Psoas muscle (tissue), 8 donors: ENCODE measurements around the gene BCL7B. TPM values are rescaled to one million over a fixed set of nuclear protein-coding genes. Genes with fewer than 3 reads are reported as not detected.
A peak's percentile ranks its signal among the peaks of the same experiment; 100 is the strongest.
"Not testable (repeated sequence)": the region's sequence is repeated elsewhere in the genome, so short reads cannot be mapped to it uniquely, and the experiment has no call there.

Experiments used
- ATAC-seq, 4 donors: fragments of 200-7000 bp; cut with Tn5 transposase; one replicate each; pipeline ENCODE4 v1.9.1; 2020; ENCODE audit warnings: moderate library complexity in 3 of 4, mild to moderate bottlenecking in 2 of 4
- DNase-seq, 2 donors: peaks; one replicate each; pipeline ENCODE4 v3.0.0-alpha.2; 2020
- H3K27ac ChIP-seq: fragments of 200-600 bp; one replicate; pipeline ENCODE4 v1.8.0; 2022
- H3K27me3 ChIP-seq, 3 donors: fragments of 200-600 bp in 1 of 3; one replicate each; pipeline versions ENCODE4 v1.6.1 to v1.8.0; 2013 to 2022; ENCODE audit warnings: low read length in 2 of 3, mild to moderate bottlenecking in 2 of 3, moderate library complexity in 1 of 3; ENCODE audit not compliant: insufficient read depth in 3 of 3
- H3K36me3 ChIP-seq, 2 donors: fragments of 200-600 bp in 1 of 2; one replicate each; pipeline versions ENCODE4 v1.6.1 to v1.8.0; 2013 to 2022; ENCODE audit warnings: low read depth in 1 of 2, mild to moderate bottlenecking in 1 of 2, moderate library complexity in 1 of 2; ENCODE audit not compliant: insufficient read depth in 1 of 2
- H3K4me1 ChIP-seq: fragments of 200-600 bp; one replicate; pipeline ENCODE4 v1.8.0; 2022
- H3K4me3 ChIP-seq: fragments of 200-600 bp; one replicate; pipeline ENCODE4 v1.8.0; 2022; ENCODE audit warnings: mild to moderate bottlenecking
- H3K9me3 ChIP-seq: fragments of 200-600 bp; one replicate; pipeline ENCODE4 v1.8.0; 2022
- CTCF ChIP-seq: fragments of 200-600 bp; IDR thresholded peaks from one replicate; pipeline ENCODE4 v1.8.0; 2022; ENCODE audit warnings: antibody characterized with exemption
- WGBS, 3 donors: extraction: QIAGEN DNeasy Blood & Tissue Kit; methylation state at CpG; one replicate each; pipeline versions ENCODE4 v1.1.6 to v1.1.7; 2013; 5-methylcytosine and 5-hydroxymethylcytosine counted together
- intact Hi-C, 2 donors: fragments of 100-400 bp; cut with DNase I; formaldehyde crosslinking; loops; one replicate each; pipeline versions ENCODE4 v1.11.0 to v1.14.2; 2022
- polyA plus RNA-seq, 3 donors: library from polyadenylated mRNA; stranded (reverse); fragments of 200-250 nt; gene quantifications; one replicate each; pipeline ENCODE4 v1.2.3, GENCODE V29; 2013
- total RNA-seq, 4 donors: library from RNA; stranded (reverse); fragmentation: NEBNext Ultra II Directional in 2 of 4; extraction: Animal tissue kit (Norgen Biotek cat#: 25700) in 2 of 4; gene quantifications; one replicate each; pipeline versions ENCODE4 v1.2.1 to v1.2.4, GENCODE V29; 2021 to 2023
- donor health status: healthy with polysubstance abuse.
- donor health status: DM: no; HTN: no; CAD: no; lungs with moderate emphysema.
- donor health status: Bipolar disorder and iron deficiency.
- donor health status: healthy.
- donor health status: DM: yes; HTN: yes; CAD: no.
- donor health status: DM: no; HTN: no; CAD: no.
- donor health status: DM: no; HTN: no; CAD: no.
- donor health status: DM: yes; HTN: yes; CAD: no.

The BCL7B gene
- total and polyA plus RNA-seq, 7 donors = 55.8 to 130 (median 91.9) TPM

- no peak for ATAC-seq
- H3K27me3 ChIP-seq = no peaks in the 10 kb centered on the region
- peak overlapping the region; percentile 58 for H3K27ac ChIP-seq
- H3K4me1 ChIP-seq = peaks cover 9% of the 10 kb centered on the region
- no peak for DNase-seq
- H3K4me3 ChIP-seq = no peak overlapping the region
- H3K9me3 ChIP-seq = no peaks in the 10 kb centered on the region
- H3K36me3 ChIP-seq = peaks cover 6 to 74% of the 10 kb centered on the region in 2 donors
- TF ChIP-seq CTCF = no peak
- 86 to 93% (median 87%) methylated on average over 4 of the region's 4 CpGs for WGBS, 3 donors
- intact Hi-C loops = no loop called here
Observed at GRCh38 chr7:73549176-73549575, 8.3 kb downstream of the BCL7B start.

- intact Hi-C loops = no loop called here
- no peak overlapping the region for H3K4me3 ChIP-seq
- H3K9me3 ChIP-seq = no peaks in the 10 kb centered on the region
- peaks cover 7% of the 10 kb centered on the region for H3K4me1 ChIP-seq
- H3K36me3 ChIP-seq = peaks cover 3 to 74% of the 10 kb centered on the region in 2 donors
- no peak overlapping the region for H3K27ac ChIP-seq
- no peaks in the 10 kb centered on the region for H3K27me3 ChIP-seq
- ATAC-seq = no peak
- no peak for TF ChIP-seq CTCF
- WGBS, 3 donors = 87 to 92% (median 90%) methylated on average over 9 of the region's 9 CpGs
- DNase-seq = no peak
Observed at GRCh38 chr7:73547841-73548240, 9.6 kb downstream of the BCL7B start.

GRCh38 chr7:73544678-73545077 is 12.8 kb downstream of the BCL7B start:
- DNase-seq (no peak), ATAC-seq (no peak)
- Histone ChIP-seq H3K9me3 (no peaks in the 10 kb centered on the region), H3K36me3 (peaks cover 2 to 77% of the 10 kb centered on the region in 2 donors), H3K4me3 (no peak overlapping the region), H3K27me3 (no peaks in the 10 kb centered on the region), H3K4me1 (no peaks in the 10 kb centered on the region), H3K27ac (no peak overlapping the region)
- intact Hi-C loops = no loop called here
- no peak for TF ChIP-seq CTCF
- 94 to 97% (median 96%) methylated on average over 2 of the region's 2 CpGs for WGBS, 3 donors

GRCh38 chr7:73541722-73542121 is 15.8 kb downstream of the BCL7B start:
- Histone ChIP-seq H3K4me3 (no peak overlapping the region), H3K27me3 (no peaks in the 10 kb centered on the region), H3K4me1 (no peaks in the 10 kb centered on the region), H3K36me3 (peaks cover 8 to 86% of the 10 kb centered on the region in 2 donors), H3K27ac (no peak overlapping the region), H3K9me3 (no peaks in the 10 kb centered on the region)
- TF ChIP-seq CTCF = no peak
- 90 to 95% (median 93%) methylated on average over 10 of the region's 10 CpGs for WGBS, 3 donors
- ATAC-seq (no peak), DNase-seq (no peak)
- intact Hi-C loops = no loop called here

- intact Hi-C loops = no loop called here
- H3K9me3 ChIP-seq = no peaks in the 10 kb centered on the region
- no peak for DNase-seq
- no peak overlapping the region for H3K27ac ChIP-seq
- H3K36me3 ChIP-seq = peaks cover 8 to 93% of the 10 kb centered on the region in 2 donors
- H3K4me3 ChIP-seq = no peak overlapping the region
- no peaks in the 10 kb centered on the region for H3K27me3 ChIP-seq
- no peak for ATAC-seq
- 88 to 95% (median 91%) methylated on average over 13 of the region's 13 CpGs for WGBS, 3 donors
- H3K4me1 ChIP-seq = no peaks in the 10 kb centered on the region
- no peak for TF ChIP-seq CTCF
Observed at GRCh38 chr7:73539709-73540108, 17.8 kb downstream of the BCL7B start.

- ATAC-seq, H3K27ac ChIP-seq, H3K4me3 ChIP-seq, H3K27me3 ChIP-seq, H3K9me3 ChIP-seq, DNase-seq, H3K4me1 ChIP-seq, intact Hi-C loops: not testable (repeated sequence)
- peaks cover 8 to 97% of the 10 kb centered on the region in 2 donors for H3K36me3 ChIP-seq
- 93 to 95% (median 94%) methylated on average over 2 of the region's 2 CpGs for WGBS, 3 donors
Observed at GRCh38 chr7:73538510-73538909, 19.0 kb downstream of the BCL7B start.
